ENCODE results near the gene ASAP2. TPM values are rescaled to one million over a fixed set of nuclear protein-coding genes. Genes with fewer than 3 reads are reported as not detected.
A peak's percentile ranks its signal among the peaks of the same experiment; 100 is the strongest.

Gene ASAP2
- total and polyA plus RNA-seq, 9 of the 15 experiments (the other 6 are each of a cell fraction or from before 2014, with no cell fraction given) = 0.06 to 4.3 (median 3.1) TPM

- TF ChIP-seq CHAMP1 (IDR thresholded peaks at IDR 0.05) = no peak
- TF ChIP-seq SMARCA4 (IDR thresholded peaks at IDR 0.05) = peak; percentile 54
- TF ChIP-seq, protein P1, sequence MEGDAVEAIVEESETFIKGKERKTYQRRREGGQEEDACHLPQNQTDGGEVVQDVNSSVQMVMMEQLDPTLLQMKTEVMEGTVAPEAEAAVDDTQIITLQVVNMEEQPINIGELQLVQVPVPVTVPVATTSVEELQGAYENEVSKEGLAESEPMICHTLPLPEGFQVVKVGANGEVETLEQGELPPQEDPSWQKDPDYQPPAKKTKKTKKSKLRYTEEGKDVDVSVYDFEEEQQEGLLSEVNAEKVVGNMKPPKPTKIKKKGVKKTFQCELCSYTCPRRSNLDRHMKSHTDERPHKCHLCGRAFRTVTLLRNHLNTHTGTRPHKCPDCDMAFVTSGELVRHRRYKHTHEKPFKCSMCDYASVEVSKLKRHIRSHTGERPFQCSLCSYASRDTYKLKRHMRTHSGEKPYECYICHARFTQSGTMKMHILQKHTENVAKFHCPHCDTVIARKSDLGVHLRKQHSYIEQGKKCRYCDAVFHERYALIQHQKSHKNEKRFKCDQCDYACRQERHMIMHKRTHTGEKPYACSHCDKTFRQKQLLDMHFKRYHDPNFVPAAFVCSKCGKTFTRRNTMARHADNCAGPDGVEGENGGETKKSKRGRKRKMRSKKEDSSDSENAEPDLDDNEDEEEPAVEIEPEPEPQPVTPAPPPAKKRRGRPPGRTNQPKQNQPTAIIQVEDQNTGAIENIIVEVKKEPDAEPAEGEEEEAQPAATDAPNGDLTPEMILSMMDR (IDR thresholded peaks at IDR 0.05 in 2 of 3, conservative IDR thresholded peaks at IDR 0.05 in 1 of 3; ENCODE audit: insufficient read depth in 2 of 3, low read depth in 1 of 3, low read length in 3 of 3) = no peak
- no peak for TF ChIP-seq ZC3H4 (CRISPR knock-in tag; IDR thresholded peaks at IDR 0.05; ENCODE audit: borderline replicate concordance)
- no peak for TF ChIP-seq BCOR (IDR thresholded peaks at IDR 0.05)
- no peak for TF ChIP-seq MEF2D (tag; conservative IDR thresholded peaks at IDR 0.05; ENCODE audit: low read depth)
- TF ChIP-seq TCF7L2 (IDR thresholded peaks at IDR 0.05; ENCODE audit: low read depth, low read length) = no peak
- no peak for TF ChIP-seq ZNF12 (CRISPR knock-in tag; IDR thresholded peaks at IDR 0.05)
- no peak for TF ChIP-seq TCFL5 (CRISPR knock-in tag; conservative IDR thresholded peaks at IDR 0.05)
- TF ChIP-seq NONO (IDR thresholded peaks at IDR 0.05; ENCODE audit: low read depth in 2 of 2, low read length in 1 of 2) = no peak
- TF ChIP-seq ZNF778 (CRISPR knock-in tag; IDR thresholded peaks at IDR 0.05) = no peak
- TF ChIP-seq ZBED1 (IDR thresholded peaks at IDR 0.05) = no peak
- no peak for TF ChIP-seq USF1 (CRISPR knock-in tag; IDR thresholded peaks at IDR 0.05)
- no peak for TF ChIP-seq BRD9 (IDR thresholded peaks at IDR 0.05; ENCODE audit: low read depth, partially characterized antibody)
- peak; percentile 74 for TF ChIP-seq ARID1B (IDR thresholded peaks at IDR 0.05)
- TF ChIP-seq, protein P2, sequence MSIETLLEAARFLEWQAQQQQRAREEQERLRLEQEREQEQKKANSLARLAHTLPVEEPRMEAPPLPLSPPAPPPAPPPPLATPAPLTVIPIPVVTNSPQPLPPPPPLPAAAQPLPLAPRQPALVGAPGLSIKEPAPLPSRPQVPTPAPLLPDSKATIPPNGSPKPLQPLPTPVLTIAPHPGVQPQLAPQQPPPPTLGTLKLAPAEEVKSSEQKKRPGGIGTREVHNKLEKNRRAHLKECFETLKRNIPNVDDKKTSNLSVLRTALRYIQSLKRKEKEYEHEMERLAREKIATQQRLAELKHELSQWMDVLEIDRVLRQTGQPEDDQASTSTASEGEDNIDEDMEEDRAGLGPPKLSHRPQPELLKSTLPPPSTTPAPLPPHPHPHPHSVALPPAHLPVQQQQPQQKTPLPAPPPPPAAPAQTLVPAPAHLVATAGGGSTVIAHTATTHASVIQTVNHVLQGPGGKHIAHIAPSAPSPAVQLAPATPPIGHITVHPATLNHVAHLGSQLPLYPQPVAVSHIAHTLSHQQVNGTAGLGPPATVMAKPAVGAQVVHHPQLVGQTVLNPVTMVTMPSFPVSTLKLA (conservative IDR thresholded peaks at IDR 0.05) = peak in 1 of 2 experiments; percentile 28; a peak in 1 of 4 replicates
- peak; percentile 58; the same call in 1 of the 2 replicates for TF ChIP-seq CTBP1 (IDR thresholded peaks at IDR 0.05; ENCODE audit: borderline replicate concordance)
- no peak for TF ChIP-seq PTBP1 (IDR thresholded peaks at IDR 0.05; ENCODE audit: low read depth, low read length)
- no peak for TF ChIP-seq POLR3G (IDR thresholded peaks at IDR 0.05; ENCODE audit: extremely low read depth, insufficient read length, insufficient replicate concordance)
- TF ChIP-seq HNRNPL (IDR thresholded peaks at IDR 0.05; ENCODE audit: low read depth, low read length) = no peak
- no peak for TF ChIP-seq EHMT2 (IDR thresholded peaks at IDR 0.05)
- no peak for TF ChIP-seq ZNF408 (CRISPR knock-in tag; IDR thresholded peaks at IDR 0.05; ENCODE audit: low read depth)
- TF ChIP-seq SP2 (IDR thresholded peaks at IDR 0.05; ENCODE audit: extremely low read depth, low read depth, low read length, poor library complexity, severe bottlenecking) = no peak
- TF ChIP-seq COPS2 (conservative IDR thresholded peaks at IDR 0.05) = no peak
- TF ChIP-seq PHB (CRISPR knock-in tag; IDR thresholded peaks at IDR 0.05) = no peak
Observed at GRCh38 chr2:9331704-9332103, 125.1 kb downstream of the ASAP2 start (continued).
